ENCODE results near the gene OR1D5. TPM values are rescaled to one million over a fixed set of nuclear protein-coding genes. Genes with fewer than 3 reads are reported as not detected.

OR1D5 gene
- total RNA-seq, 1 donor from 2014 or later: not detected

DNA sequence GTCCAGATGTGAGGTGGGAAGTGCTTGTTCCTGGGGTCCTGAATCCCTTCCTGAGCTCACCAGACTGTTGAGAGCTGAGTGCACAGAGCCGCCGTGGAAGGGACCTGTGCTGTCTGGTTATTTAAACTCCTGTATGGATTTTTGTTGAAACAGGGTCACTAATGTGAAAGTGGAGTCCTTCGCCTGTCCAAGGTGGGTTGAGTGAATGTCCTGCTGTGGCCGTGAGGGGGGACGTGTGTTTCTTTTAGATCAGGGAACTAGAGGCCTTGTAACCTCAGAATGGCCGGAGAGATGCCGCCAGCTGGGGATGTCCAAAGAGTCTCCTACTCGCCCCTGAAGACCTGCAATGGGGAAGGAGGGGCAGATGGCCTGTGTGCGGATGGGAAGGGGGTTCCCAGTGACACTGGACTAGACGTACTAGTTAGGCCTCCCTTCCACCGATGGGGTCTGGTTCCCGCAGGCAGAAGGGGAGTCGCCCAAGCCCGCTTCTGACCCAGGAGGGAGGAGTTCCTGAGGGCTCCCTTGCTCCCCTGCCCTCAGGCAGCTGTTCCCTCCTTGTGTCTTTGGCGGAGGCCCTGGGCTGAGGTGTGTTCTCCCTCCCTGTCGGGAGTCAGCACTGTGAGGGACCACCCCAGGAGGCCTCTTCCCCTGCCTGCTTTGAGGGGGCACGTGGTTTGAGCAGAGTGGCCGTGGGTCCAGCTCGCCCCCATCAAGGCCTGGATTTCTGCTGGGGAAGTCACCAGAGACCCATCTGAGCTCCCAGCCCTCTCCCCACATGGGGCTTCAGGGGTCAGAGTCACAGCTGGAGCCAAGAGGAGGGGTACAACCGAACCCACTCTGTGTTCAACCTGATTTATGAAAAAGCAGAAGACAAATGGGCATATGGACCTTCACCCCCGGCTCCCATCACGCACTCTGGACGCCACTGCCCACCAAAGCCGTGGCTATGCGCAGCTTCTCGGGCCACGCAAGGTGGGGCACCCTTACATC is 30.9 kb downstream of the OR1D5 start:
- peak; percentile 82 for DNase-seq (ENCODE audit: low spot score)

DNA sequence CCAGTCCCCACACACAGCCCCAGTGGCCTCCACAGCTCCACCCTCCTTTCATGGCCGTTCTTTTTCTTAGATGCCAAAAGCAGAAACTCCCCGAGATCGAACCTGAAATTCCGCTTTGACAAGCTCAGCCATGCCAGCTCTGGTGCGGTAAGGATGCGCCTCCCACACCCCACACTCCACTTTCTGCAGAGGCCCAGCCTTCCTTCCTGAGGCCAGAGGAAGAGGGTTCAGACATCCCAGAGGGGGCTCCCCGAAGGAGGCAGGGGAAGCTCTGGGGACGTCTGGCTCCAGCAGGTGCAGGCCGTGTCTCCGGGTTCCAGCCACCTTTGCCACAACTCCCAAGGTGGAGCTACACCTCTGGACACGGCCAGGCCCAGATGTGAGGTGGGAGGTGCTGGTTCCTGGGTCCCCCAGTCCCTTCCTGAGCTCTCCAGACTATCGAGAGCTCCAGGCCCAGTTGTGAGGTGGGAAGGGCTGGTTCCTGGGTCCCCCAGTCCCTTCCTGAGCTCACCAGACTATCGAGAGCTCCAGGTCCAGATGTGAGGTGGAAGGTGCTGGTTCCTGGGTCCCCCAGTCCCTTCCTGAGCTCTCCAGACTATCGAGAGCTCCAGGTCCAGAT is 32.4 kb downstream of the OR1D5 start:
- DNase-seq (ENCODE audit: low spot score): peak; percentile 83

DNA sequence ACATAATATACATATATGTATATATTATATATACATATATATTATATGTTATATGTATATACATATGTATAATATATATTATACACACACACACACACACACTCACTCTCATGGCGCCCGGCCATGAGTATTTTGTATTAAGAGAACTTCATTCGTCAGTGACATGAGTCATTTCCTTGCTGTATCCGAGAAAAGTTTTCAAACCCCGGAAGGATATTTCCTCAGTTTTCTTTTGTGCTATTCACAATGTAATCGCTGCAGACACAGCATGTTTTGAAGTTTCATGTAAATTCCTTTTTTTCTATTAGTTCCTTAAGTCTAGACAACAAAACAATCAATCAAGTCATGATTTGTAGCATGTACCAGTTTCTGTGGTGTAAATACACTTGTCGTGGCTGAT is 33.3 kb downstream of the OR1D5 start:
- DNase-seq (ENCODE audit: low spot score): no peak

GRCh38 chr17:3029213-3029913 is 34.0 kb downstream of the OR1D5 start:
- peak; percentile 88 for DNase-seq (ENCODE audit: low spot score)

GRCh38 chr17:3027786-3028532 is 35.4 kb downstream of the OR1D5 start:
- peak; percentile 41 for DNase-seq (ENCODE audit: low spot score)

- DNase-seq (ENCODE audit: low spot score): peak; percentile 83
Measured at GRCh38 chr17:3026856-3027751, 36.3 kb downstream of the OR1D5 start.

- peak; percentile 64 for DNase-seq (ENCODE audit: low spot score)
Measured at GRCh38 chr17:3026125-3026855, 37.1 kb downstream of the OR1D5 start.

DNA sequence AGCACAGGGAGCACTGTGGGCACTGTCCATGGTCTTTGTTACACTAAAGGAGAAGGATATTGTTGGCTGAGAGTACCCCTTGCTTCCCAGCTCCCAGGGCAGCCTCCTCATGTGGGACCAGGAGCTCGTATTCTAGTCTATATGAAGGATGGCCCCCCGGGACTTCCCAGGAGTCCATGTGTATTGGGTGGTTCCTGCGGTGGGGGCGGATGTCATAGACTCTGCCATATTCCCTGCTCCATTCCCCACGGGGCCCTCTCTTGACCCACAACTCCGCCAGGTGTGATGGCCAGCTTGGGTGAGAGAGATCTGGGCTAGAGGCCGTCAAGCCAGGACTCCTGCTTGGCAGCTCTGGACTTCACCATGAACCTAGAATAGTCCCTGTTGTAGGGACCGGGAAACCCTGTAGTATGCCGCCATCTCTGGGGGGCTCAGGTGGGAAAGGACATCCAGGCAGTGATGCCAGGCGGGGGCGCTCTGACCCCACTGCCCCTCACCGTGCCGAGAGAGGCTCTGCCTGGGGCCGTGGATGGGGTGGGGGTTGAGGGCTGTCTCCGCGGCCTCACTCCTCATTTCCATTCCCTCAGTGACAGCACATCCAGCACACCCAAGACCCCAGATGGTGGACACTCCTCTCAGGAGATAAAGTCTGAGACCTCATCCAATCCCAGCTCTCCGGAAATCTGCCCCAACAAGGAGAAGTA is 37.8 kb downstream of the OR1D5 start:
- DNase-seq (ENCODE audit: low spot score): peak; percentile 64

- no peak for DNase-seq (ENCODE audit: low spot score)
Measured at GRCh38 chr17:3024346-3024745, 39.1 kb downstream of the OR1D5 start.

- DNase-seq (ENCODE audit: low spot score): no peak
Measured at GRCh38 chr17:3022197-3022596, 41.2 kb downstream of the OR1D5 start.

- DNase-seq (ENCODE audit: low spot score): no peak
Measured at GRCh38 chr17:3020381-3020780, 43.0 kb downstream of the OR1D5 start.

DNA sequence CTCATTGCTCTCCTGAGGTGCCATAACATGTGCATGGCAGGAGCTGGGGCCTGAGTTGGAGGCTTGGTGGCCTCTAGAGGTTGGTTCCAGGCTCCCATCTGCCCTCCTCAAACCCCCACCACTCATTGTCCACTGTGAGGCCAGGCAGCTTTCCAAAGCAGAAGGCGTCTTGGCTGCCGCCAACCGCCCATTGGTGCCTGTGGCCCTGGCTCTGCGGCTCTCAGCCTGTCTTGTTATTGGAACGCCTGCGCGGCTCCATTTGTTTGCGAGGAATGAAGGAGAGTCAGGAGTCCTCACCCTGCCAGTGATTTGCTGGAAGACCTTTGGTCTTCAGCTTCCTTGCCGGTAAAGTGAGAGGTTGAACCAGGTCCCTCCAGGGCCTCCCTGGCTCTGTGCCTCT is 43.6 kb downstream of the OR1D5 start:
- no peak for DNase-seq (ENCODE audit: low spot score)

- DNase-seq (ENCODE audit: low spot score): no peak
Measured at GRCh38 chr17:3017936-3018335, 45.5 kb downstream of the OR1D5 start.

DNA sequence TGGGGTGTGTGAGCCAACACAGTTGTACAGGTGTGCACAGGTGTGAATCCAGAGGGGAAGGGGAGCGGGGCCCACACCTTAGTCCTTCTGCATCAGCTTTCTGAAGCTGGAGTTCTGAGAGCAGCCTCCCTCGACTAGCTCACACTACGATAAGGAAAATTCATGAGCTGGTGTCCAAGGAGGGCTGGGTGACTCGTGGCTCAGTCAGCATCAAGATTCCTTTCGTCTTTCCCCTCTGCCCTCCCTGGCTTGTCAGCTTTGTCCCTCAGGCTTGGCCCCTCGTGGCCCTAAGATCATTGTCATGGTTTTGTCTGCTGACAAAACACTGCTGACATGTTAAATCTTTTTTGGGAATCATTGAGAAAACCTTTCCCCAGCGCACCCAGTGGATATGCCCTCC is 47.5 kb downstream of the OR1D5 start:
- DNase-seq (ENCODE audit: low spot score): no peak

DNA sequence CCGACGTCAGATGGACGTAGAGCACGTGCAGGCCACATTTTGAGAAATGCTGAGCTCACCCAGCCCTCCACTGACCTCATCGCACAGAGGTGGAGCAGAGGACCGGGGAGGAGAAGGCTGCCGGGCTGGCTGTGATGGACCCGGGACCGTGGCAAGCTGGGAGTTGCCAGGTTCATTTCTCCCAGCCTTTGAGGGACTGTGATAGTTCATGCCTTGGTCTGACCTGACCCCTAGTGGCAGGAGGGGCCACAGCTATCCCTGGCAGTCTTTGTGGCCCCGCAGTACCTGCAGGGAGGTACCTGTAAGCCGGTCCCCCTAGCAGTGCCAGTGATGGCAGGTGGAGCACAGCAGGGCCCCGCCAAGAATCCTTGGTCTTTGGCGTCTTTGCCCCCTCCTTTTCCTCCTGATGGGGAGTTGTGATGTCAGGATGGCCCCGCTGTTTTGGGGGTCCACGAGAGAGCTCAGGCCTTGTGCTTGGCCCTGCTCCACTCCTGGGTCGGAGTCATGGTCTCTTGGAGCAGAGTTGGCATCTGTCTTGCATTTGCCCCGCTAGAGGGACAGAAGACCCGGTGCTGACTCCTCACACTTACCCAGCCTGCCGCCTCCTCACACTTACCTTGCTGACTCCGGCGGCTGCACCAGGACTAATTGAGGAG is 50.4 kb downstream of the OR1D5 start:
- no peak for DNase-seq (ENCODE audit: low spot score)

All from mesenteric fat pad (tissue), 1 donor.